ENCODE measurements around the gene NDUFS3.

- TF ChIP-seq POLR2A (IDR thresholded peaks at IDR 0.05) (no peak), CTCF (IDR thresholded peaks at IDR 0.05) (no peak)
These were observed 38.5 kb downstream of the NDUFS3 start for GRCh38 chr11:47617417-47617809.

Data from Peyer's patch (tissue), 4 donors.